NCI-H1694 (cell line): ENCODE measurements around the gene SYNE2.
"Not testable (repeated sequence)": the region's sequence is repeated elsewhere in the genome, so short reads cannot be mapped to it uniquely, and the experiment has no call there.

ENCODE experiments used
- DNase-seq: peaks from one replicate; lab custom pipeline; 2025; lab: John Stamatoyannopoulos, UW

The SYNE2 gene

GRCh38 chr14:63852817-63853731, at the start of gene SYNE2:
Gene SYNE2 (plus strand): TSS chr14:63853004. CDS start chr14:63909149, 56,145 bp downstream.
- DNase-seq: peak; percentile 41

- not testable (repeated sequence) for DNase-seq
Measured at GRCh38 chr14:63803221-63803791, 49.5 kb upstream of the SYNE2 start.

- not testable (repeated sequence) for DNase-seq
Measured at GRCh38 chr14:63806064-63806463, 46.7 kb upstream of the SYNE2 start.

GRCh38 chr14:63811692-63812091, 41.1 kb upstream of the SYNE2 start:
- not testable (repeated sequence) for DNase-seq

- peak; percentile 10 for DNase-seq
Measured at GRCh38 chr14:63833728-63834127, 19.1 kb upstream of the SYNE2 start.

- DNase-seq: no peak
Measured at GRCh38 chr14:63840981-63841380, 11.8 kb upstream of the SYNE2 start.

GRCh38 chr14:63843796-63844195, 9.0 kb upstream of the SYNE2 start:
- DNase-seq: no peak

GRCh38 chr14:63848890-63849289, 3.9 kb upstream of the SYNE2 start:
- no peak for DNase-seq

GRCh38 chr14:63852271-63852816, 460 bp upstream of the SYNE2 start:
- no peak for DNase-seq

- peak; percentile 43 for DNase-seq
Measured at GRCh38 chr14:63853831-63854293, 1.1 kb downstream of the SYNE2 start.

GRCh38 chr14:63854330-63854729, 1.5 kb downstream of the SYNE2 start:
- no peak for DNase-seq

- no peak for DNase-seq
Measured at GRCh38 chr14:63855281-63855680, 2.5 kb downstream of the SYNE2 start.

GRCh38 chr14:63857466-63858030, 4.7 kb downstream of the SYNE2 start:
- no peak for DNase-seq

- DNase-seq: no peak
Measured at GRCh38 chr14:63860146-63860545, 7.3 kb downstream of the SYNE2 start.

- no peak for DNase-seq
Measured at GRCh38 chr14:63862163-63862562, 9.4 kb downstream of the SYNE2 start.

- no peak for DNase-seq
Measured at GRCh38 chr14:63863004-63863403, 10.2 kb downstream of the SYNE2 start.

- not testable (repeated sequence) for DNase-seq
Measured at GRCh38 chr14:63864775-63865174, 12.0 kb downstream of the SYNE2 start.

GRCh38 chr14:63867933-63868921, 15.4 kb downstream of the SYNE2 start:
- DNase-seq: no peak

- not testable (repeated sequence) for DNase-seq
Measured at GRCh38 chr14:63869940-63870752, 17.3 kb downstream of the SYNE2 start.

GRCh38 chr14:63870753-63871037, 17.9 kb downstream of the SYNE2 start:
- not testable (repeated sequence) for DNase-seq

- DNase-seq: no peak
Measured at GRCh38 chr14:63874223-63874622, 21.4 kb downstream of the SYNE2 start.
